Smooth muscle cell of the brain vasculature (primary cell): ENCODE measurements around the gene KLF7.

ENCODE experiments used
- DNase-seq: peaks from one replicate; pipeline ENCODE4 v3.0.0-alpha.2; 2012; ENCODE audit warnings: low read depth, low spot score

Gene KLF7

DNA sequence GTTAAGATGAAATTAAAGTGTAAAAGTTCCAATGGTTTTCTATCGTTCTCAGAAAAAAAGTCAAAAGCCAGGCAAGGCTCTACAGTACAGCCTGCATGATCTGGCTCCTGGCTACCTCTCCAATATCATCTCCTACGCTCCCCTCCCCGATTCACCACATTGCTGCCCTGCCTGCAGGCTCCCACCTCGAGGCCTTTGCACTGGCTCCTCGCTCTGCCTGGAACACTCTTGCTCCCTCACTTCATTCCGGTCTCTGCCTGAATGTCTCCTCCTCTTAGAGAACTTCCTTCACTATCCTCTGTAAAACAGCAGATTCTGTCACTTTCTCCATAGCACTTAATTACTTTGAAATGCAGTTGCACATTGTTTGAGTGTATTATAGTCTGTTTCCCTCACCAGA is 72.5 kb downstream of the KLF7 start:
- no peak for DNase-seq

DNA sequence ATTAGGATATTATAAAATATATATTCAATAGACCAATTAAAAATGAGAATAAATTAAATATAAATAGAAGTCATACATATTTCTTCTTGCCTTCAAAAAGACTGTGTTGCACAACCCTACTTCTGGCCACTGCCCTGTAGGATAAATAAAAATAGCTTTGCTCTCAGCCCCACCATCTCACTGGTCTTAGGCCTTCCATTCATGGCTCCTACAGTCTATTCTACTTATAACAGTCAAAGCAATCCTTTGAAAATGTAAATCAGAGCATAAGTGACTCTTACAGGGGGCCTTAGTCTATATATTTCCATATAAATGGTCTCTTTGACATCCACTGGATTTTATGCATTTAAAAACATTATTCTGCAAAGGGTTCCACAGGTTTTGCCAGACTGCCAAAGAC is 72.9 kb downstream of the KLF7 start:
- no peak for DNase-seq

DNA sequence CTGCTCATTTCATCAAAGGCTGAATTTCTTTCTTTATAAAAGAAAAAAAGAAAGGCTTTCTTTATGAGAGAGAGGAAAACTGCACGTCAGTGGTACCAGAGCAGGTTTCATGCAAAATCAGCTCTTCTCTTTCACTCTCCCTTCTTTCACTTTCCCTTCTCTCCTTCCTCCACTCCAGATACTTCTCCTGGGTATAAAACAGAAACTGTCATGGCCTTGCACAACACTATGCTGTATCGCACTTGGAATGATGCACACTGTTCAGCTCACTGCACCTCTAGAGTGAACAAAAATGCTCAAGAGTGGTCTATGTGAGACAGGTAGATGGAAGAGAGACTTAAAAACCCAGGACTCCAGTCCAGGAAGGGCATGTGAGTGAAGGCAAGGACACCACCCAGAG is 73.8 kb downstream of the KLF7 start:
- no peak for DNase-seq

DNA sequence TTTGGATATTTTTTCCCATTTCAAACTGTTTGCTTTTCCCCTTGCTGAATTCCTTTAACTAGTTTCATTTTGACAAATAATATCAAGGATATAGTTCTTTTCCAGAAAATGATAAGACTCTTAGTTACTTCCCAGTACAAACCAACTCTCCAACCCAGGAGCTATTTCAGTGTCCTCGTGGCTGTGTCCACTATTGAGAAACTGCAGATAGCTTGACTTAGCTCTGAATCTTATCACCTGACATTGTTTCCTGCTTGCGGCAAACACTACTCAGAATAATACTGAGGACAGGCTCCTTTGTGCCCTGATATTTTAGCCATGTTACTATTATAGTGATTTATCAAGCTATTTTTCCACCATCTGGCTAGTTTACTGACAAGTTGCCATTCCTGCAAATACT is 74.6 kb downstream of the KLF7 start:
- no peak for DNase-seq

DNA sequence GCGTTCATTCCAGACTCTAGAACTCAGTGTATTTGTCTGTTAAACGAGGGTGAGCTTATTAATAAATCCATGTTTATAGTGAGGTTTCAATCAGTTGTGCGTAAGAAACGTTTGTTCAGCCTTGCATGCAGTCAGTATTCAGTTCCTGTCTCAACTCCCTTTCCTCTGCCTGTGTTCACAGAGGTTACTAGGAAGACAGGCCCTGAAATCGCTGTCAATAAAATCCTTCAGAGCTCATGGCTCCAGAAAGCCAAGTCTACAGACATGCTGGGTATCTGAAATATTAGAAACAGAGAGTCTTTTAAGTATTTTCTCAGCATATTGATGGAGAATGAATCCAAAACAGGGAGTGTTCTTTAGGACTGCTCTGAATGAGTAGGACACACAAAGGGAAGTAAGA is 75.4 kb downstream of the KLF7 start:
- DNase-seq = no peak

DNA sequence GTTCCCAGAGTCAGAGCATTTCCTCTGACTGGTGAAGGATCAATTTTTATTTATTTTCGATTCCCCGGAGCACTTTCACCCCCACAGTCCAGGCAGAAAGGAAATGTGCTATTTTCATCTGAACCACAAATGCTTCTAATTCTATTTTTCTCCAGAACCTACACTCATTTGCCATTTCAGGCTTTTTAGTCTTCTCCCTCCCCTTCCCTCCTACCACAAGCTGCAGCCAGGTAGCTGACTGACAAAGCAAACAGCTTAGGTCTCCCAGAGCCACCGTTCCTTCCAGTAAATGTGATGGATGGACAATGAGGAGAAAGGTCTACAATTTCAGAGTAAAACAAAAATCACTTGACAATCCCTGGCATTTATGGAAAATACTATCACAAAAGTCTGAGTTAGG is 76.9 kb downstream of the KLF7 start:
- no peak for DNase-seq

DNA sequence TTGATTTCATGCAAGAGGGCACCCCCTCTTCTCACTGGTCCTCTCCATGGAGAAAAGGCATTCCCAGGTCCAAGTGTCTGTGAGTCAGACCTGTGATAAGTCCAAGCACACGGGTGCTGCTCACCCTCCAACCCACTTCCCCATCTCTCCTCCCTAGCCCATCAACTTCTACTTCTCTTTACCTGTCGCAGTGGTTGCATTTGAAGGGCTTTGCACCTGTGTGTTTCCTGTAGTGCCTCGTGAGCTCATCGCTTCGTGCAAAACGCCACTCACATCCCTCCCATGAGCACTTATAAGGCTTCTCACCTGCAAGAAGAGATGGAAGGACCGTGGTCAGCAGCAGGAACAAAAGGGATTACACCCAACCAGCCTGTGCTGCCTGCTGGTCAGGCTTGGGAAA is 77.5 kb downstream of the KLF7 start:
- DNase-seq = no peak

DNA sequence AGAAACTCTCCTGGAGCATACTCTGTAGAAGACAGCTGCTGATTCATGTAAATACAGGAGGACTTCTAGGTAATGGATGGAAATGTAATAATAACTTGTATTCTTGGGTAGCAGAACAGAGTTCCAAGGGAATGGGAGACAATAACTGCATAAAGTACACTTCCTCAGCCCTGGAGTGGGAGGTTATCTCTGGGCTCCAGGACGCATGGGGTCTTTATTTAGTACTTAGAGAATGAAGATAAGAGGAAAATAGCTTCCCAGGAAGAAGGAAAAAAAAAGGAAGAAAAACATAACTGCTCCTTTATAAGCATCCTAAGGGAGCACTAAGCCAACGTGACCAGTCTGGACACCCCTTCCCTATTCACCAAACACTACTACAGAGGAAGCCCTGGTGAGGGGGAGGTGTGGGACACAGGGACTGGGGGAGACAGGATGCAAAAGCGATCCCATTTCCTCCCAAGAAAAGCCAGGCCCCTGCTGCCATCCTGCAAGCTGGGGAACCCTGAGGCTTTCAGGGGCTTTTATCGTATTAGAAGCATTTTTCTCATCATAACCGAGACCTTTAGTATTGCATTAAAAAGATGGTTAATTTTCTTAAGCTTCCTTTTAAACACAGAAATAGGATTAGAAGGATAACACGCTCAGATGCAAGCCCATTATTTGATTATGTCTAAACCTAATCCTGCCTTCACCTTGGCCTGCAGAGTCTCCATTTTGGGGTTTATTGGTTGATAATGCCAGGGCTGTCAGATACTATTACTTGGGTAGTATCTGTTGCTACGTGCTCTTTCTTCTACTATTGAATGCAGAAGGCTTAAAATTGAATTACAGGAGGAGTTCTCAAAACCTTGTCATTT is 78.5 kb downstream of the KLF7 start:
- DNase-seq = no peak

DNA sequence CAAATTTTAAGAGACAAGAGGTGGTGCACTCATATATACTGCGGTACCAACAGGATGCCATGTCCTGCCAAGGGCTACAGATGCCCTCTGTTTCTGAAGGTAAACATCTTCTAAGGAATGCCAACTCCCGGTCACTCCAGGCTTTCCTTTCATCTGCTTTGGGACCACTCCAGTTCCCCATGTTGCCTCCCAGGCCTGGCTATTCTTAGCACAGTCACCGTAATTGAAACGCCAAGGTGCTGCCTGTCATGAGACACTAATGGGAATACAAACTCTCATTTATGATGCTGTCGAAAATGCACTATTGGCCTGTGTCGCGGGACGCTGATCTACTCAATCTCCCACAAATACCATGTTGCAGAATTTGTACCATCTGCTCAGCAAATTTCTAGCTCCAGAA is 79.6 kb downstream of the KLF7 start:
- DNase-seq = no peak

DNA sequence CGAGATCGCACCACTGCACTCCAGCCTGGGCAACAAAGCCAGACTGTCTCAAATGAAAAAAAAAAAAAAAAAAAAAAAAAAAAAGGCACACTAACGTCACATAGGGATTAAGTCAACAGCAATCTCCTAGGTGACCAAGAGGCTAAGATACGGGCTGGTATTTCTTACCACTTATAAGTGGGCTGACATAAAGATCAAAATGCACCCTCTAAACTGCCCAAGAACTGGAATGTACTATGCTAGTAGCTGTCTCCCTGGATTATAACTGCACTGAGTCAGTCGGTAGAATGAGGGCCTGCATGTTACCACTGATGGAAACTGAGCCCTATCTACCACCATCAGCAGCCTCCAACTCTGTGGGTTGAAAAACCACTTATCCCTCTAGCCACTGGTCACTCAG is 80.6 kb downstream of the KLF7 start:
- DNase-seq = no peak

DNA sequence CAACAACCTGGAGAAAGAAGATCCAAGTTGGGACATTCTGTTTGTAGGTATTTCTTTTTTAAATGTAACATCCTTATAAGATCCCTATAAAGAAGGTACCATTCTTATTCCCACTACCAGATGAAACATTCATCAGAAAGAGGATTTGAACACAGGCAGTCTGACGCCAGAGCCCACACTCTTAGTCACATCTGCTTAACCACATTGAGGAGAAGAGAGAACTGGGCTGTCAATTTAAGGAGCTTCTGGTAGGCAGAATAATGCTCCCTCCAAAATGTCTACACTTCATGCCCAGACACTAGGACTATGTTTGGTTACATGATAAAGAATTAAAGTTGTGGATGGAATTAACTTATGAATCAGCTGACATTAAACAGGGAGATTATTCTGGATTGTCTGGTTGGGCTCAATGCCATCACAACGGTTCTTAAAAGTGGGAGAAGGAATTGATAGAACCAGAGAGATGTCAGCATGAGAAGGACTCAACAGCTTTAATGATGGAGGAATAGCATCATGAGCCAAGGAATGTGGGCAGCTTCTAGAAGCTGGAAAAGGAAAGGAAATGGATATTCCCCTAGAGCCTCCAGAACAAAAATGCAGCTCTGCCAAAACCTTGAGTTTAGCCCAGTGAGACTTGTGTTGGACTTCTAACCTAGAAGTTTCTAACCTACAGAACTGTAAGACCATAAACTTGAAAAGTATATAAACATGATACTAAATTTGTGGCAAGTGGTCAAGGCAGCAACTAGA is 82.2 kb downstream of the KLF7 start:
- DNase-seq = no peak

DNA sequence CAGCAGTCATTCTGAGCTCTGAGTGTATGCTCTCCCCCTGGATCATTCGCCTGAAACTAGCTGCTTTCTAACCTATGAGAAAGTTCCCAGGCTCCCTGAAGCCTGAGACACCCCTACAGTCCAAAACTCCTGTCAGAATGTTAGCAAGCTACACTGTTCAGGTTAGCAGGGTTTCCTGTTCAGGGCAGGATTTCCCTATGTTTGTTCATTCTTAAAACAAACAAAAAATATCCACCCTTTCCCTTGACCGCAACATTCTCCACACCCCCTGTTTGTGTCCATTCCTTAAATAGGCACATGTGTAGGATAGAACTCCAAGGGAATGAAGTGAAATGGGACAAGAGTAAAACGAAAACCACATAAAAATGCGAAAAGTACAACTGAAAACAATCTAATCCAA is 83.1 kb downstream of the KLF7 start:
- peak; percentile 15 for DNase-seq

DNA sequence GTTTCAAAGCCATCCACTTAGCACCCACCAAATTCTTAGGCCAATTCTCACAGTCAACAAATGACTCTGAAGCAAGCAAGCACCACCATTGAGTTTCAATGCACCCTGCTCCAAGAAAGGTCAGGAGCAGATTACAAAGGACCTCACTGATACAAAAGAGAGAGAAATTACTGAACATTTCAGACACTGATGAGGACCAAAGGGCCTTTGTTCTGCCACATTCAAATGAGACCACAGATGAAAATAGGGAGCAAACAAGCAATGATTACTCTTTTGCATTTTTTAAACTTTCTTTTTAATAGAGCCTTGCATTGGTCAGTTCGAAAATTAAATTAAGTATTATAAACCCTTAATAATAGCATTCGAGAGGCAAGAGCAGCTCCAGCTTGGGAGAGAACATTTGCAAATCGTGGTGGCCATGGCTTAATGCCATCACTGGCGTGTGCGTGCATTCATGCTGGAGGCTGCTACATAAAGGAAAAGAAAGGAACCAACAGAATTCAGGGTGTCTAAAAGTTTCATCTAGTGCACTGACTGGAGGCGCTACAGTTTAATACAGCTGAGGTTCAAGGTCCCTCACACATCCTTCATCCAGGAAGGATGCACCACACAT is 87.5 kb downstream of the KLF7 start:
- DNase-seq = no peak

DNA sequence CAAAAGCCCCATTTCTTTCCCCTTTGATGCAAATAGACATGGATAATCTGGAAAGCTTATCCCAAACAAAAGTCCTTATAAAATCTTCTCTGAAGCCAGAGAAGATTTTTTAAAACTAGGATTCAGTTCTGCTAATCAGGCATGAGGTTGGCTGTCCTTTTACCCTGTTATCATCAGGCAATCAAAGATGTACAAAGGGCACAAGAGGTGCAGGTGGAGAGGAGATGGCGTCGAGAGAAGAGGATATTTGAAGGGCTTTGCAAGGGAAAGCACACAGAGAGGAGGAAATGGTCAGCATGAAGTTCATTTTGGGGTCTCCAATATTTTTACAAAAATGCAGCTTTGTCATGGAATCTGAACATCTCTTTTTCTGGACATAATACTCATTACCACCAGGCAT is 88.5 kb downstream of the KLF7 start:
- no peak for DNase-seq

DNA sequence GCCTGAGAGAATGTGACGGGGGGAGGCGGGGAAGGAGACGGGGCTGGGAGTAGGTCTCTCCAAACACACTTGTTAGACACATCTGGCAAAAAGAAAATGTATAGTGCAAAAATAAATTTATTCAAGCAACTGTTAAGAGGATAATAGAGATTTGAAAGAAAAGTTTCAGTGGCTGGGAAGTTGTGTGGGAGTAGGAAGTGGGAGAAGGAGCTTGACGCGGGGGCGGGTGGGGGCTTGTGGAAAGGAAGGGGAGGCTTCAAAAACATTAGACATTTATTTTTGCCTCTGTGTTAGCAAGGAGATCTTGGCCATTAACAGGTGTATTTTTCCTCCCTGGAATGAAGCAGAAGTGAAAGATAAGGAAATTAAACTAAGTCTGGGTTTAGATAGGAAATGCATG is 90.3 kb downstream of the KLF7 start:
- DNase-seq = no peak

DNA sequence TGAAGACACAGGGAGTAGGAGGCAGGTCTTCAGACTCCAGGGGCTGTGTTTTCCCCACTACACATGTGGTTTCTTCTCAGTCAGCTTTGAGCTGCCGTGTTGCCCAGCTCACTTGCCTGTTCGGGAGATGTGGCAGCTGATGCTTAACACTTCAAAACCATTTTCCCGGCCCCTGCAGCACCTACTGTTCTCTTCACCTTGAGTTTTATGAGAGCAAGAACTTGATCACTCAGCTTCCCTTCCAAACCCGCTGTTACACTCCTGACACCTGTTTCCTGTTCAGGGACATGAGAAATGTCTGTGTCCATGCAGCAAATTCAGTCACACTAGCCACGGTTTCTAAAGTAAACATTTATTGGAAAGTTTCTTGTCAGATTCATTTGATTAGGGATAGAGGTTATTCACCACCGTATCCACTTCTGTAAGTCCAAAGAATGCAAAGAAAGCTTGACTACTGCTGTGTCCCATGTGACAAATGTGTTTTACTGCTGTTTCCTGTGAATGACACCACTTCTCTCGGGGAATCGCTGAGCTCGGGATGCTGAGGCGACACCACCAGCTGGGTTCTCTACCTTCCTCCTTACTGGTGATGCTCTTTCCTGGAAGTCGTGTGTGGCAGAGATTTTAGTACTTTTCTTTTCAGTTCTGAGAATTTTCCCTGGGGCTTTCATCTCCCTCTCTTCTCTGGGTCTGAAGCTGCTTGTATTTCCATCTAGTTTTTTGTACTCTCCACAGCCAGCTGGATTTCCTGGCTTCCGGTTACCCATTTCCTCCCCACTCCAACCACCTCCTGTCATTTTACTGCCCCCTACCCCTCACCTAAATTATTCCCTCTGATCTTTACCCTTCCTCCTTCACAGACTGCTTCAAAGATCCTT is 91.7 kb downstream of the KLF7 start:
- DNase-seq = no peak

DNA sequence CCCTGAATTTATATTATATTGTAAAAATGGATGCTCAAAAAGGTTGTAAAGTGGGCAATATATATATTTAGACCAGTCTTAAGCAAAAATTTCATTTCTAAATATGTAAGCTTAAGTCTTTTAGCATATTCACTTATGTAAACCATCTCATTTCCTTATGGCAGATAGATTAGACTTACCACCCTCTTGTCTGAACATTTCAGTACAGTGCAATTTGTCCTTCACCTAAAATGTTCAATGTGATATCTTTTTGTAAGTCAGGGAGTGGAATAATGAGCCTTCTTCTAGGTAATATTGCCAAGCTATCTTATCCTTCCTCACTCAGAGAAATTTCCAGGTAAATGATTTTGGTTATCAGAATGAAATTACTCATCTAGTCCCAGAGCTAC is 92.3 kb downstream of the KLF7 start:
- no peak for DNase-seq

DNA sequence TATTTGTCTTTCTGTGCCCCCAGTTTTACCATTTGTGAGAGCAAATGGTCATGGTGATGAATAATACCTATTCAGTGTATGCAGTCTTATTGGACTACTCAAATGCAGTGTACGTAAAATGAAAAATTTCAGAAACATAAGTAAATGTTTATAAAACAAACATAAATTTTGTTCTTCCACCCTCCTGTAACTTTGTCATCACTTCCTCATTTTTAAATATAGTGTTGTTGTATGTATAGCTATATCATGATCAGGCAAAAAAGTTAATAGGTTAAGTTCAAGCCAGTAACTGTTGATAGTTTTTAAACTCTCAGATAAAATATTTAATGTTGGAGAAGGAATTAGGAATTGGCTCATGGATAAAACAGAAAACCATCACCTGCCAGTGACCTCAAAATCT is 93.2 kb downstream of the KLF7 start:
- DNase-seq = no peak

DNA sequence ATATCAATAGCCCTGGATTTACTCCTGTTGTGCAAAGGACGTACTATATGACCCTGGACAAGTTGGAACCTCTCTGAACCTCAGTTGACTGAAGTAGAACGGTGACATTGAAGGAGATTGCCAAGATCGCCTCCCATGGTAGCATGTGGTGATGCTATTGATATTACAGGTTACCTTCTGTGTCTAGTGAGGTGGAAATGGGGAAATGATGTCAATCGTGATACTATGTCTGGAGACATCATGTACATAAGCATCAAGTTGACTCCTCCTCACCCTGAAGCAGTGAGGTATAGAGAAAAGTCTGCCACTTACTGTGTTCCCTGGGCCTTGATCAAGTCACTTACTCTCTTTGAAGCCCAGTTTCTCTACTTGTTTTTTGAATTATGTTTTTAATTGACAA is 93.9 kb downstream of the KLF7 start:
- no peak for DNase-seq

DNA sequence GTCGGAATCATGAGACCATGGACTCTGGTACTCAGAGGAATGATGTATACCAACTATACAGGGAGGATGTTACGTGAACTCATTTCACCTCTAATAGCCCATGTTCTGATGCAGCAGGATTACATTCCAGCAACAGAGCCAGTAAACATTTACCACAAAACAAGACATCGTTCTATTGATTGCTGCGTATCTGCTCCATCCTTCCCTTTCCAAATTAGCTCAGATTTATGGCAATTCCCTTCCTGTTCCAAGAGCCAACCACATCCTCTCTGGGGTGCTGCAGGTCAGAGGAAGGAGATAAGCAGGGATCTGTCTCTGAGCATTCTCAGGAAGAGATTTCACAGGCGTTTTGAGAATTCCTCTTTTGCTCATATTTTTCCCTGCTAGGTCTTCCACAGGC is 98.3 kb downstream of the KLF7 start:
- DNase-seq = no peak

DNA sequence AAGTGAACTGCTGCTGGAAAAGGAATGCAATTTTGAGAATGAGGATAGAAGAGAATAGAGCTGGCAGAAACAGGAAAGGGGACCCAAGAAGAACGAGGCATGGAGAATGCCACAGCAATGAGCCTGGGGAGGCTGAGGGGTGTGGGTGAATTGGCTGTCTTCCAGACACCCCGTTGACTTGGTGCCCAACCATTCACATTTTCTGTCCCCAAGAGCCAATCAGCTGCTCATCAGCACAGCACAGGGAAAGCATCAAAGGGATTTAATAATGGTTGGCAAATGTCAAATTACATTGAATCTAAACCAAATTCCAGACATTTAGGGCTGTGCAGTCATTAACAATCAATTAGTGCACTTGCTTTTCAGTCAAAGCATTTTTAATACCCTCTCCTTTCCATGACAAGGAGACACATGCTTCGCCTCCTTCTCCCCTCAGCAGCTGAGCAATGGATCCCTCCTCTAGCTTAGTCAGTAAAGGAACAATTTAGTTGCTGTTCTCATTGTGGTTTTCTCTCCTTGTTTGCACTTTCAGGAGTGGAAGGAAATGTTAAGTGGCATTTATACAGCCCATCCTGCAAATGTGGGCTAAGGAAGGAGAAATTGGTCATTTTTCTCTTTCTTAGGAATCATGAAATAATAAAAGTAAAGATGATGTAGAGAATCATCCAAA is 98.8 kb downstream of the KLF7 start:
- no peak for DNase-seq
